Activated gamma-delta T cell treated with anti-CD3 and anti-CD28 coated beads, Interleukin-2, amount 50 U/mL, for 16 hours (primary cell): ENCODE measurements around the gene DNAJC5.

Source experiments
- DNase-seq: peaks from one replicate; pipeline ENCODE4 v3.0.0-alpha.2; 2020; ENCODE audit warnings: low read depth

Gene DNAJC5

GRCh38 chr20:63940472-63941266 is 45.7 kb downstream of the DNAJC5 start:
- no peak for DNase-seq

DNA sequence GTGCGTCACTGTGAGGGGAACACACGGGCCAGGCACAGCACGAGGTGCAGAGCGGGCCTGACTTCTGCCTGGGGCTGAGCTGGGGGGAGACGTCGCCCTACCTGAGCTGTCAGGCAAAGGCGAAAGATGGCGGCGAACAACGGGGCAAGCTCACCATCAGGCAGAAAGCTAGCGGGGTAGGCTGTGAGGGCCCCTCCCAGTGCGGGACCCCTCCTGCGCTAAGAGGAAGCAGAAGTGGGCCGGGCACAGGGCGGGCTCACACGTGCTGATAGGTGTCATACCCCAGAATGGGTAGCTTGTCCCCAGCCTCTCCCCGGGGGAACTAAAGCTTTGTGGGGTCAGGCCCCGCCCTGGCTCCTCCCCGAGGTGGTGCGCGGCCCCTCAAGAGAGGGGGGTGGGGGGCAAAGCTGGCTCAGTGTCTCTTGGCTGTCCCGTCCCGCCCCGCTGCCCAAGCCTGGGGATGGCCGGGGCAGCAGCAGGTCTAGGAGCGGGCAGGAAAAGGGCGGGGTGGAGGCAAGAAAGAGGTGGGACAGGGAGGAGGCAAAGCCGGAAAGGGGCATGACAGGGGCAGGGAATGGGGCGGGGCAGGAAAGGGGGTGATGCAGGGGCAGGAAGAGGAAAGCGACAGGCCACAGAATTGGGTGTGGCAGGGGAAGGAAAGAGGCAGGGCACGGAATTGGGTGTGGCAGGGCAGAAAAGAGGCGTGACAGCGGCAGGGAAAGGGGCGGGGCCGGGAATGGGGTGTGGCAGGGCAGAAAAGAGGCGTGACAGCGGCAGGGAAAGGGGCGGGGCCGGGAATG is 46.6 kb downstream of the DNAJC5 start:
- peak; percentile 52 for DNase-seq

DNA sequence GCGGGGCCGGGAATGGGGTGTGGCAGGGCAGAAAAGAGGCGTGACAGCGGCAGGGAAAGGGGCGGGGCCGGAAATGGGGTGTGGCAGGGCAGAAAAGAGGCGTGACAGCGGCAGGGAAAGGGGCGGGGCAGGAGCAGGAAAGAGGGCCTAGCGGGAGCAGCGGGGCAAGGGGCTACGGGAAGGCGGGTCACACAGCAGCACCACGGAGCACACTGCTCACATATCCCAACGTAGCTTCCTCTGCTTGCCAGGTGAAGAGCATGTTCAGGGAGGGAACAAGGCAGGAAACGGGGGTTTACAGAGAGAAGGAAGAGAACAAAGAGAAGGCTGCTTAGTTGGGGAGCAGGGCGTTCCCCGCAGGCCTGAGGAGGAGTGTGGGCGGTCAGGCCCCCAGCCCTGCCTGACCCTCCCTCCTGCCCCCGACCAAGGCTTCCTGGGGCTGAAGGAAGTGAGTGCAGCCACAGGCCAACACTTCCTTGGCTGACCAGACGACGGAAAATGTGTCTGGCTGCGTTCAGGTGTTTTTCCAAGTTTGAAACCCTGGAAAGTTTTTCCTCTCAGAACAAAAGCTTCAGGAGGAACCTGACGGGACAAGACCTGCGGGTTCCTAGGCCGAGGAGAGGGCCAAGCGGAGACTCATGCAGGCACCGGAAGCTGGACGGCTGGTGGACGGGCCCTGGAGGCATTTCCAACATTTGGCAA is 47.5 kb downstream of the DNAJC5 start:
- no peak for DNase-seq

DNA sequence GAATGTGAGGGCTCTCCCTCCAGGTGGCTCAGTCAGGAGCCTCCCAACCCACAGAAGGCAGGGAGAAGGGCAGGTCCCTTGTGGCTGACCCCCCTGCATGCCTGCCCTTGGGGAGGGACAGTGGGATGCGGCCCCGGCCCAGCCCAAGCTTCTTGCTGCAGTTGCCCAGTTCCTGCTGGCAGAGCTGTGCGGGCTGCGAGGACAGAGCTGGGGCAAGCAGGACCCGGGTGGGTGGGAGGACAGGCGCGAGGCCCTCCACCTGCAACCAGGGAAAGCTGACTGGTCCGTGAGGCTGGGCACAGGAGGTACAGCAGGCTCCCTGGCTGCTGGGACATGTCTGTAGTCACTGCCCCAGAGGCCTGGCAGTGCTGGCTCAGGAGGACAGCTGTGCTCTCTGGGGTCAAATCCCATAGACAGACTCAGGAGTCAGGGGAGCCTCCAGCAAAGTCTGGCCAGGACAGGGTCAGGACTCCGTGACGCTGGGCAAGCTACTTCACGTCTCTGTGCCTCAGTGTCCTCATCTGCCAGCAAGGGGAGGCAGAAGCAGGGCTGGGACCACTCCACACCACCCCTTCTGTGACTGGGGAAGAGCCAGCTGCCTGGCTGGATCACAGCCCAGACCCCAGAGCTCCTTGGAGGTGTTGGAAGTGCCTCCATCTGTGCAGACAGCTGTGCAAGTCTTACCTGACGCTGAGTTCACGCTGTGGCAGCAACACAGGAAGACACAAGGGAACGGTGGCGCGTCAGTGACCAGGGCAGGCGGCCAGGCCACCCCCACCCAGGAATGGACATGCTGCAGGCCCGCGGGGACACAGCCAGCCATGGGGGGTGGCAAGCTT is 48.3 kb downstream of the DNAJC5 start:
- no peak for DNase-seq

GRCh38 chr20:63943808-63944077 is 48.8 kb downstream of the DNAJC5 start:
- DNase-seq = no peak

DNA sequence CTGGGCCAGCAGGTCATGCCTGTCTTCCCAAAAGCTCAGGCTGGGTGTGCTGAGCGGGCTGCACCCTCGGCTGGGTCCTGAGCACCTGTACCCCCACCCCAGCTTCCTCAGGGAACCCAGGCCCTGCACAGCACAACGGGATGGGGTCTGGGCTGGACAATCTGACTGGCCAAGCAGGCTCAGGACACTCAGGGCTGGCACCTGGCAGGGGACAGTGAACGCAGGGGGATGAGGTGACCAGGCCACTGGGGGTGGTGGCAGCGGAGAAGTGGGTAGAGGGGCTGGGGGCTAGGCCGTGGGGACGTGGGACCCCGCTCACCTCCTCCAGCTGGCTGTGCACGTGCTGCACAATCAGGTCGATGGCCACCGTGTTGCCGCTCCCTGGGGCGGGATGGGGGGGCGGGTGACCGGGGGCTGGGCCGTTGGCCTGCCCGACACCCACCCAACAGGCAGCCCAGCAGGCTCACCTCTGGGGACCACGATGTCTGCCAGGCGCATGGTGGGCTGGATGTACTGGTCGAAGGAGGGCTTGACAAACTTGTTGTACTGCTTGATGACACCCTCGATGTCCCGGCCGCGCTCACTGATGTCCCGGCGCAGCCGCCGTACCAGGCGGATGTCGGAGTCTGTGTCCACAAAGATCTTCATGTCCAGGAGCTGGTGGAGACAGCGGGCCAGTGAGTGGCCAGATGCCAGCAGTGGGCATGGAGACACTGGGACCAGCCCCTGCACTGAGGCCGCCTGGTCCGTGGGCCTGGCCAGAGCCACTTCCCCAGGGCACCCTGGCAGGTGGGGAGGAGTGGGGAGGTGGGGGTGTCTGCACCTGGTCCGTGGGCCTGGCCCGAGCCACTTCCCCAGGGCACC is 49.4 kb downstream of the DNAJC5 start:
- DNase-seq = no peak

GRCh38 chr20:63945031-63945658 is 50.2 kb downstream of the DNAJC5 start:
- DNase-seq = no peak

- no peak for DNase-seq
Observed at GRCh38 chr20:63945921-63946920, 51.3 kb downstream of the DNAJC5 start.

DNA sequence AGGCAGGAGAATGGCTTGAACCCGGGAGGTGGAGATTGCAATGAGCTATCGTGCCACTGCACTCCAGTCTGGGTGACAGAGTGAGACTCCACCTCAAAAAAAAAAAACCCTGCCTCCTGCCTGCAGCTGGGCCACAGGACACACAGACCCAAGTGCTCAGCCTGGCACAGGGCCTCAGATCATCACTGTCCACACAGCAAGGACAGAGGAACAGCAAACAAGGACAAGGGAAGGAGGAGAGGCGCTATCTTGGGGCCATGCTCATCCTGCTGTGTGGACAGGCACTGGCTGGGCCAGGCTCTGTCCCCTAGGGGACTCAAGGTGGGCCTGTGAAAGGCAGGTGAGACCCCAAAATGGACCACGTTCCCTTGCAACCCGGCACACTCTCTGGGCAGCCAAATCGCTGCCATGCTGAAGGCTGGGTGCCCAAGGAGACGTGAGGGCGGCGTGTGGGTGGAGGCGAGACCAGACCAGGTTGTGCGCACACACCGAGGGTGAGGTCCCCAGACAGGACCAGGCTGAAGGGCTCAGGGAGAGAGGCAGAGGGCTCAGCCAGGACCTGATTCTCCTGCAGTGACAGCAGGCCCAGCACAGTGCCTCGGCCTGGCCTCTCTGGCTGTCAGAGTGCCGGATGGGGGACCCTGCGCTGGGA is 52.2 kb downstream of the DNAJC5 start:
- no peak for DNase-seq

GRCh38 chr20:63947638-63948456 is 52.9 kb downstream of the DNAJC5 start:
- no peak for DNase-seq

DNA sequence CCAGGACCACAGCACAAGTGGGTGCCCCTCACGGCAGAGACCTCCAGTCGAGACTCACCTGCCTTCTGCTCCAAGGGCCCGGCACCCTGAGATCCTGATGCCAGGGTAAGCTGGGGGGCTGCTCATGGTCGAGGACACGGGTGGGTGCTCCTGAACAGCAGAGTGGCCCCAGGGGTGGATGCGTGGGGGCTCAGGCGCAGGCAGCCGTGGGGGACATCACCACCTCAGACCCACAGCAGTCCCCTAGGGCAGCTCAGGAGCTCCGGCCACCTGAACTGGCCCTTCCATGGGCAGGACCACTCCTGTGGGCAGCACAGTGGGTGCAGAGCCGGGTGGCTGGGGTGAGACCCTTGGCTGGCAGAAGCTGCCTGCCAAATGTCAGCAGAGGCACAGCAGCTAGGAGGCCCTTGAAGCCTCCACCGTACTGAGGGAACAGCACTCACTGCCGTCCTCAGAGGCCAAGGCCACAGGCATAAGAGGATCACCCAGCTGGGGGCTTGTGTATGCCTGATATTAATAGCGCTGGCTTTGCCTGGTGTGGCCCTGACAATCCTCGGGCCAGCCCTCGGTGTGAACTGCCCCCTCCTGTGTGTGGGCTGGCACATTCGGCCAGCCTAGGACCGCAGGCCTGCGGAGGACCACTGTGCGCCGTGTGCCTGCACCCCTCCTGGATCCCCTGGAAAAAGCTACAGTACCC is 55.9 kb downstream of the DNAJC5 start:
- no peak for DNase-seq

- no peak for DNase-seq
Observed at GRCh38 chr20:63951398-63952209, 56.7 kb downstream of the DNAJC5 start.

GRCh38 chr20:63952210-63952535 is 57.2 kb downstream of the DNAJC5 start:
- DNase-seq = no peak

- no peak for DNase-seq
Observed at GRCh38 chr20:63952769-63953168, 57.8 kb downstream of the DNAJC5 start.

DNA sequence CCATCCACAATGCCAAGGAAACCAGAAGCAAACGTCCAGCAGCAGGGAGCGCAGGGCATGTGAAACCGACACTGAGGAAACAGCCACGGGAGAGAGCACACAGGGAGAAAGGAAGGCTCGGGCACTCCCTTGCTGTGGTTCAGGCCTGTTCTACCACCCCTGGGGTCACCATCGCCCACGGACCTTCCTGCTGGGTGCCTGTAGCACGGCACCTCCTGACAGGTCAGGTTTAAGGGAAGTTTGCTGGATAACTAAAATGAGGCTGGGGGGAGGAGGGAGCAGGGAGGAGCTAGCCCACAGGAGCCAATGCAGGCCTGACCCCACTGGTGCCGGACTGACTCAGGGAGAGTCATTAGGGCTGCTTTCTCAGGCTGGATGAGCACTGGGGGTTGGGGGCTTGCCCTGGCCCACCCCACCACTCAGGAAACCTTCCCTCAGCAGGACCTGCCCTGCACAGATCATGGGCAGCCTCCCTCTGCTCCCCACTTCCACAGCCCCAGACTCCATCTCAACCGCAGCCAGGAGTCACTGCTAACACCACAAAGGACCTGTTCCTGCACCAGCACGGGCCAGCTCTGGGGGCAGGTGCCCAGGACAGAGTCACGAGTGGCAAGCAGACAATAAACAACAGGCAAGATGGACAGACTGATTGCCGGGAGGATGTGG is 59.0 kb downstream of the DNAJC5 start:
- no peak for DNase-seq

DNA sequence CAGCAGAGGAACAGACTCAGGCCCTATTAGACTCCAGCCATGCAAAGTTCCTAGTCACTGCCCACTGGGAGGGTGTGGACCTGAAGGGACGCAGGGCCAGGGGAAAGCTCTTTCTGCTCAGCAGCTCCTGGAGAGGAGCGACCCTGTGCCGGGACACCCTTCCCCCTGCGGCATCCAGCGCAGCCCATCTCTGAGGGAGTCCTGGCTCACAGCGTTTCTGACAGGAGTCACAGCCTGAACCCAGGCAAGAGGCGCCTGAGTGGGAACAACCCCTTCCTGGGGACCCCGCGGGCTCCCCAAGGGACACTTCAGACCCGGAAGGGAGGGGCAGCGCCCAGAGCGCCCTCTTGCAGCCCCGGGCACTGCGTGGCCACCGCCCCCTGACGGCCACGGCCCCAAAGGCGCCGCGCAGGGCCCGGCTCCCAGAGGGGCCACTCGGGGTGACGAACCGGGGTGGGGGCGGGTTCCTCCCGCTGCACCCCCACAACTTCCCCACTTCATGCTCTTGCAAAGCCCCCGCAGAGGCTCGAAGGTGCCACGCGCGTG is 60.4 kb downstream of the DNAJC5 start:
- DNase-seq = no peak
